Loucy (cell line): ENCODE results near the gene PROC.

Source experiments
- H2AFZ ChIP-seq: fragments of 200-600 bp; sonication (generic); 2 replicates; pipeline ENCODE4 v1.6.0; 2016; ENCODE audit warnings: antibody characterized with exemption, mild to moderate bottlenecking, low read length, moderate library complexity
- H3F3A ChIP-seq: fragments of 200-600 bp; 2 replicates; pipeline ENCODE4 v1.6.0; 2016; ENCODE audit warnings: antibody characterized with exemption, low read depth, mild to moderate bottlenecking
- H3K27me3 ChIP-seq: fragments of 200-600 bp; sonication (generic); 2 replicates; pipeline ENCODE4 v1.6.1; 2014; ENCODE audit warnings: low read length, mild to moderate bottlenecking; ENCODE audit not compliant: insufficient read depth, poor library complexity, severe bottlenecking
- H3K36me3 ChIP-seq: fragments of 200-600 bp; sonication (generic); 2 replicates; pipeline ENCODE4 v1.6.1; 2016; ENCODE audit warnings: low read length; ENCODE audit not compliant: insufficient read depth
- H3K4me1 ChIP-seq: fragments of 200-600 bp; sonication (generic); 2 replicates; pipeline ENCODE4 v1.5.1; 2014; ENCODE audit warnings: low read length, mild to moderate bottlenecking; ENCODE audit not compliant: insufficient read depth, poor library complexity, severe bottlenecking
- H3K4me2 ChIP-seq: fragments of 200-600 bp; sonication (generic); 2 replicates; pipeline ENCODE4 v1.6.0; 2014; ENCODE audit warnings: antibody characterized with exemption, low read length, low read depth, mild to moderate bottlenecking; ENCODE audit not compliant: poor library complexity, severe bottlenecking
- H3K4me3 ChIP-seq: fragments of 200-600 bp; sonication (generic); 2 replicates; pipeline ENCODE4 v1.5.1; 2014; ENCODE audit warnings: low read length, mild to moderate bottlenecking, mixed read lengths; ENCODE audit not compliant: poor library complexity, severe bottlenecking
- H3K79me2 ChIP-seq: fragments of 200-600 bp; sonication (generic); 2 replicates; pipeline ENCODE4 v1.6.1; 2014; ENCODE audit warnings: low read length; ENCODE audit not compliant: insufficient read depth
- H3K9ac ChIP-seq: fragments of 200-600 bp; sonication (generic); 2 replicates; pipeline ENCODE4 v1.6.0; 2014; ENCODE audit warnings: mild to moderate bottlenecking, low read depth, low read length, moderate library complexity; ENCODE audit not compliant: poor library complexity, severe bottlenecking
- H3K9me2 ChIP-seq: fragments of 200-600 bp; sonication (generic); replicated peaks from 2 replicates; pipeline ENCODE4 v1.6.1; 2016; ENCODE audit warnings: low read depth, low read length, mixed read lengths
- H3K9me3 ChIP-seq: fragments of 200-600 bp; sonication (generic); 2 replicates; pipeline ENCODE4 v1.6.1; 2014; ENCODE audit warnings: mild to moderate bottlenecking, antibody characterized with exemption, low read length, low read depth; ENCODE audit not compliant: insufficient read depth
- H4K20me1 ChIP-seq: fragments of 200-600 bp; sonication (generic); 2 replicates; pipeline ENCODE4 v1.6.0; 2014; ENCODE audit warnings: antibody characterized with exemption, low read length, mild to moderate bottlenecking; ENCODE audit not compliant: insufficient read depth, poor library complexity, severe bottlenecking
- CTCF ChIP-seq: fragments of 200-600 bp; sonication (generic); conservative IDR thresholded peaks from 2 replicates; pipeline ENCODE4 v1.5.1; 2014; ENCODE audit warnings: mild to moderate bottlenecking, antibody characterized with exemption, low read length
- EZH2phosphoT487 ChIP-seq: fragments of 200-600 bp; IDR thresholded peaks from 2 replicates; pipeline ENCODE4 v1.6.1; 2018; ENCODE audit warnings: antibody characterized with exemption, mild to moderate bottlenecking, moderate library complexity, borderline replicate concordance

PROC gene

GRCh38 chr2:127428815-127429109, 10.5 kb downstream of the PROC start:
- H3K79me2 ChIP-seq = no peaks in the 10 kb centered on the region
- H3K27me3 ChIP-seq = no peaks in the 10 kb centered on the region
- H3K9me2 ChIP-seq = no peaks in the 10 kb centered on the region
- H3K9me3 ChIP-seq = no peaks in the 10 kb centered on the region
- TF ChIP-seq CTCF = no peak
- TF ChIP-seq EZH2phosphoT487 = no peak
- no peaks in the 10 kb centered on the region for H3K36me3 ChIP-seq
- H3F3A ChIP-seq = no peaks in the 10 kb centered on the region
- no peak overlapping the region for H3K4me3 ChIP-seq
- H3K4me1 ChIP-seq = no peaks in the 10 kb centered on the region
- no peak overlapping the region for H3K9ac ChIP-seq
- no peaks in the 10 kb centered on the region for H4K20me1 ChIP-seq
- no peak overlapping the region for H3K4me2 ChIP-seq
- H2AFZ ChIP-seq = no peak overlapping the region

- no peak overlapping the region for H3K4me3 ChIP-seq
- H3F3A ChIP-seq = no peaks in the 10 kb centered on the region
- no peak overlapping the region for H2AFZ ChIP-seq
Measured at GRCh38 chr2:127429291-127429690, 11.1 kb downstream of the PROC start.

GRCh38 chr2:127429844-127430425, 11.7 kb downstream of the PROC start:
- Histone ChIP-seq H3K4me3 (no peak overlapping the region), H2AFZ (no peak overlapping the region), H3K4me2 (no peak overlapping the region), H3K9me3 (no peaks in the 10 kb centered on the region), H3K27me3 (no peaks in the 10 kb centered on the region), H3K9me2 (no peaks in the 10 kb centered on the region), H3F3A (no peaks in the 10 kb centered on the region), H3K79me2 (no peaks in the 10 kb centered on the region), H3K4me1 (no peaks in the 10 kb centered on the region), H3K9ac (no peak overlapping the region), H4K20me1 (no peaks in the 10 kb centered on the region), H3K36me3 (no peaks in the 10 kb centered on the region)
- TF ChIP-seq CTCF (no peak), EZH2phosphoT487 (no peak)

More at GRCh38 chr2:127429291-127429690, 11.1 kb downstream of the PROC start:
- Histone ChIP-seq H4K20me1 (no peaks in the 10 kb centered on the region), H3K4me2 (no peak overlapping the region), H3K9ac (no peak overlapping the region), H3K79me2 (no peaks in the 10 kb centered on the region), H3K9me2 (no peaks in the 10 kb centered on the region), H3K27me3 (no peaks in the 10 kb centered on the region), H3K9me3 (no peaks in the 10 kb centered on the region), H3K36me3 (no peaks in the 10 kb centered on the region), H3K4me1 (no peaks in the 10 kb centered on the region)
- TF ChIP-seq CTCF (no peak), EZH2phosphoT487 (no peak)
